ENCODE measurements around the gene PLCB2. TPM values are rescaled to one million over a fixed set of nuclear protein-coding genes. Genes with fewer than 3 reads are reported as not detected.

PLCB2 gene
- total and polyA plus RNA-seq, 7 donors, result 0.73 to 4.6 (median 2.0) TPM

DNA sequence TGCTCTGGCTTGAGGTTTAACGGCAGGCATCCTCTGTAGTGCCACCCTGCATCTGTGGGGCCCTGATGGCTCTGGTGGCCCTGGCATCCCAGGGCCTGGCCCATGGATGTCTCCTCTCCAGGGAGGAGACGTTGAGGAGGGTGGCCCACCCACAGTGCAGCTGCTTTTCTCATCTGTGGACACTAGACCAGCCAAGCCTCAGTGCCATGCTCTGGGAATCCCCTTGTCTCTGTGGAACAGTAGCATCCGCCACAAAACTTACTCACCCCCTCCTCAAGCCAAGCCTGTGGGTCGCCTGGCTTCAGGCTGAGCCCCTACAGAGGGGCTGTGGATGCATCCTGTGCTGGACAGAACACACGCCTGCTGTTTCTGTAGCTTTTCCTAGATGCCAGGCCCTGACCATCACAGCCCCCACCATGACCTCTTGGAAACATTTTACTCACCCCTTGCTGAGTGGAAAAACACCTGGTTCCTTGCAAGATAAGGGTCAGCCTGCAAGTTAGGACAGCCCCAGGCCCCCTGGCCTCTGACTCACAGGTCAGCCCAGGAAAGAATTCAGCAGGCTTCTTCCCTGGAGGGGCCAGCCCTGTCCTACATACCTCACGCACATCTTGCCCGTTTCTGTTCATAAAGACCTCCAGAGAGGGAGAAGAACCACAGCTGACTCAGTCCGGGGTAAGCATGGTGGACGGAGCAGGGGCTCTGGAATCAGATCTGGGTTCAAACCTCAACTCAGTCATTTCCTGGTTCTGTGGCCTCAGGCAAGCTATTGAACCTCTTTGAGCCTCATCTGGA, 49.9 kb downstream of the PLCB2 start:
- intact Hi-C loops (cut with DNase I), result no loop called here
- Histone ChIP-seq H3K4me1 (peaks cover 6% of the 10 kb centered on the region), H3K9me3 (no peaks in the 10 kb centered on the region), H3K27ac (no peak overlapping the region), H3K4me3 (no peak overlapping the region), H3K27me3 (ENCODE audit: insufficient read depth in 3 of 3, low read length in 2 of 3) (no peaks in the 10 kb centered on the region), H3K36me3 (ENCODE audit: insufficient read depth in 1 of 2, low read depth in 1 of 2) (no peaks in the 10 kb centered on the region)
- TF ChIP-seq, protein P1, sequence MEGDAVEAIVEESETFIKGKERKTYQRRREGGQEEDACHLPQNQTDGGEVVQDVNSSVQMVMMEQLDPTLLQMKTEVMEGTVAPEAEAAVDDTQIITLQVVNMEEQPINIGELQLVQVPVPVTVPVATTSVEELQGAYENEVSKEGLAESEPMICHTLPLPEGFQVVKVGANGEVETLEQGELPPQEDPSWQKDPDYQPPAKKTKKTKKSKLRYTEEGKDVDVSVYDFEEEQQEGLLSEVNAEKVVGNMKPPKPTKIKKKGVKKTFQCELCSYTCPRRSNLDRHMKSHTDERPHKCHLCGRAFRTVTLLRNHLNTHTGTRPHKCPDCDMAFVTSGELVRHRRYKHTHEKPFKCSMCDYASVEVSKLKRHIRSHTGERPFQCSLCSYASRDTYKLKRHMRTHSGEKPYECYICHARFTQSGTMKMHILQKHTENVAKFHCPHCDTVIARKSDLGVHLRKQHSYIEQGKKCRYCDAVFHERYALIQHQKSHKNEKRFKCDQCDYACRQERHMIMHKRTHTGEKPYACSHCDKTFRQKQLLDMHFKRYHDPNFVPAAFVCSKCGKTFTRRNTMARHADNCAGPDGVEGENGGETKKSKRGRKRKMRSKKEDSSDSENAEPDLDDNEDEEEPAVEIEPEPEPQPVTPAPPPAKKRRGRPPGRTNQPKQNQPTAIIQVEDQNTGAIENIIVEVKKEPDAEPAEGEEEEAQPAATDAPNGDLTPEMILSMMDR (IDR thresholded peaks at IDR 0.05), result no peak
- ATAC-seq (no peak), DNase-seq (no peak)
- 74 to 84% (median 75%) methylated on average over 9 of the region's 9 CpGs for WGBS, 3 donors

DNA sequence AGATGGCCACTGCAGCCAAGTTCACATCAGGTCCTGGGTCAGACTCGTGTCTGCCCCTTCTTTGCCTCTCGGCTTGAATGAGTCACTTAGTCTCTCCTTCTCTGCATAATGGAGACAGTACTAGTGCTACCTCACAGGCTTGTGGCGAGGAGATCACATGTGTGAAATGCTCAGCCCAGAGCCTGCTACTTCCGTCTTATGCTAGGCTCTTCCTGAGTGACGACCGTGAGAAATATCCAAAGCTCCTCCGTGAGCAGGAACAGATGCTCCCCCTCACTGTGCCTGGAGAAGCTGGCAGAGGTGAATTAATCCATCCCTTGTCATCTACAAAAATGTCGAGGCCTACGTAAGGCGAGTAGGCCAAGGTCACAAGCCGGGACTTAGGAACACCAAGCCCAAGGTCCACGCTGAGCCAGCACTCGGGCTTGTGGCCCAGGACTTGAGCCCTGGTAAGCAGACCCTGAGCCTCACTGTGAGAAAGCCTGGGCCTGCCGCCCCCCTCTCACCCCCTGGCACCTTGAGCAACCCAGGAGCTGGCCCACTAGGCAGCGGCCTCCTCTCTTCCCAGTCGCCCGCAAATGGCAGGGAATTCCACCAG, 51.0 kb downstream of the PLCB2 start:
- Histone ChIP-seq H3K9me3 (no peaks in the 10 kb centered on the region), H3K4me3 (no peak overlapping the region), H3K36me3 (ENCODE audit: insufficient read depth in 1 of 2, low read depth in 1 of 2) (no peaks in the 10 kb centered on the region), H3K4me1 (peaks cover 8% of the 10 kb centered on the region), H3K27ac (no peak overlapping the region), H3K27me3 (ENCODE audit: insufficient read depth in 3 of 3, low read length in 2 of 3) (no peaks in the 10 kb centered on the region)
- intact Hi-C loops (cut with DNase I), result no loop called here
- no peak for ATAC-seq
- TF ChIP-seq, protein P1 (IDR thresholded peaks at IDR 0.05), result no peak
- 80 to 92% (median 85%) methylated on average over 17 of the region's 17 CpGs for WGBS, 3 donors
- DNase-seq, result no peak

DNA sequence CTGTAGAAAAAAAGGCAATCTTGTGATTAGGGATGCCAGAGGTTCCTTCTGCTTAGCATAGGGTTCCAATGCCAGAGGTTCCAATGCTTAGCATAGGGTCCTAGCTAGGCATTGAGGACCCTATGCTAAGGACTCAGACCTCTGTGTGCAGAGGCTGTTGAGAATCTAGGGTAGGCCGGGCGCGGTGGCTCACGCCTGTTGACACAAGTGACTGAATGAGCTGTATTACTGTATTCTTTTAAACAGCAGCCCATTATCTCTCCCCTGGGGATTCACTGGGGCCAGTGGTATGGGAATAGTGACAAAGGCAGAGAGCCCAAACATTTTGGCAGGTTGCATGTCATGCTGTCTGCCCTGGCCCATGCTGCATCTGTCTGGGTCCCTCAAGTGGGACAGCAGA, 52.7 kb downstream of the PLCB2 start:
- intact Hi-C loops (cut with DNase I), result no loop called here
- ATAC-seq (peak in 1 of 4 donors; percentile 41), DNase-seq (no peak)
- H3K27me3 ChIP-seq (ENCODE audit: insufficient read depth in 3 of 3, low read length in 2 of 3), result no peaks in the 10 kb centered on the region
- peaks cover 8% of the 10 kb centered on the region for H3K4me1 ChIP-seq
- H3K27ac ChIP-seq, result no peak overlapping the region
- H3K36me3 ChIP-seq (ENCODE audit: insufficient read depth in 1 of 2, low read depth in 1 of 2), result no peaks in the 10 kb centered on the region
- WGBS, 3 donors, result 33 to 48% (median 46%) methylated on average over 4 of the region's 4 CpGs
- H3K4me3 ChIP-seq, result no peak overlapping the region
- TF ChIP-seq, protein P1 (IDR thresholded peaks at IDR 0.05), result no peak
- no peaks in the 10 kb centered on the region for H3K9me3 ChIP-seq

DNA sequence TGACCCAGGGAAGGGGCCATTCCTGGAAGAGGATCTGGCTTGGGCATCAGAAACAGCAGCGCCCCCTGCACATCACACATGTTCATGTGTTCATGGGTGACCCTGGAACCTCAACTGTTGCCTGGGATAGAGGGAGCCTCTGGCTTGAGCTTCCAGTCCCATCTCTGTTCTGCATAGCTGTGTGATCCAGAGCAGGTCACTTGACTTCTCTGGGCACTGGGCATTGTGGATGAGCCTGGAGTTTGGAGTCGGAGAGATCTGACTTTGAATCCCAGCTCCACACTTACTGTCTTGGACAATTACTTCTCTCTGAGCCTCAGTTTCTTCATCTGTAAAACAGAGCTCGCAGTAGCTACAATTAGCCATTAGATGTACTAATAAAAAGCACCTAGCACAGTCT, 53.3 kb downstream of the PLCB2 start:
- no peak overlapping the region for H3K27ac ChIP-seq
- intact Hi-C loops (cut with DNase I), result no loop called here

More for the DNA sequence above, 53.3 kb downstream of the PLCB2 start:
- Histone ChIP-seq H3K4me1 (peaks cover 8% of the 10 kb centered on the region), H3K4me3 (no peak overlapping the region), H3K9me3 (no peaks in the 10 kb centered on the region), H3K27me3 (ENCODE audit: insufficient read depth in 3 of 3, low read length in 2 of 3) (no peaks in the 10 kb centered on the region), H3K36me3 (ENCODE audit: insufficient read depth in 1 of 2, low read depth in 1 of 2) (no peaks in the 10 kb centered on the region)
- peak in 1 of 2 donors; percentile 15 for DNase-seq
- TF ChIP-seq, protein P1 (IDR thresholded peaks at IDR 0.05), result no peak
- WGBS, 3 donors, result 95 to 98% (median 96%) methylated on average over 3 of the region's 3 CpGs
- no peak for ATAC-seq
